Panc1 (cell line): ENCODE measurements around the gene OR10P1.

Source experiments
- CTCF ChIP-seq: fragments of 450-650 bp; IDR thresholded peaks from 2 replicates; pipeline ENCODE4 v1.5.1; 2017; ENCODE audit warnings: mild to moderate bottlenecking
- POLR2AphosphoS5 ChIP-seq: IDR thresholded peaks from 2 replicates; pipeline ENCODE4 v1.6.1; 2012; ENCODE audit warnings: mild to moderate bottlenecking, low read depth, low read length, moderate library complexity
- REST ChIP-seq, 2 experiments: IDR thresholded peaks; 2 replicates each; pipeline ENCODE4 v1.6.1; 2011 to 2012; ENCODE audit warnings: low read depth in 2 of 2, control low read depth in 1 of 2, low read length in 1 of 2, mild to moderate bottlenecking in 1 of 2, moderate library complexity in 1 of 2; ENCODE audit not compliant: insufficient read depth in 1 of 2
- SIN3A ChIP-seq: IDR thresholded peaks from 2 replicates; pipeline ENCODE4 v1.6.1; 2012; ENCODE audit warnings: low read depth, mild to moderate bottlenecking, low read length, moderate library complexity, borderline replicate concordance; ENCODE audit not compliant: insufficient read depth
- TCF7L2 ChIP-seq: IDR thresholded peaks from 2 replicates; pipeline ENCODE4 v1.6.1; 2011; ENCODE audit warnings: mild to moderate bottlenecking, low read depth, low read length, inconsistent platforms

- TF ChIP-seq CTCF (no peak), REST (IDR thresholded peaks at IDR 0.05; ENCODE audit: insufficient read depth in 1 of 2, low read depth in 2 of 2, low read length in 1 of 2) (no peak), TCF7L2 (no peak), POLR2AphosphoS5 (no peak), SIN3A (no peak)
Observed at GRCh38 chr12:55631733-55632132, 5.0 kb upstream of the OR10P1 start.
